HepG2 (cell line): ENCODE measurements around the gene IBTK. TPM values are rescaled to one million over a fixed set of nuclear protein-coding genes. Genes with fewer than 3 reads are reported as not detected.
A peak's percentile ranks its signal among the peaks of the same experiment; 100 is the strongest.
"Not testable (repeated sequence)": the region's sequence is repeated elsewhere in the genome, so short reads cannot be mapped to it uniquely, and the experiment has no call there.

Experiments
- ATAC-seq: fragments of 200-7000 bp; cut with Tn5 transposase; 3 replicates; pipeline ENCODE4 v1.9.1; 2020; ENCODE audit warnings: mild to moderate bottlenecking, moderate library complexity
- BruUV-seq: library from RNA; stranded (reverse); fragments of 400-500 nt; replicated peaks from 2 replicates; lab custom pipeline; 2021; lab: Mats Ljungman, UMichigan
- CTCF ChIA-PET: fragments of 300-600 bp; formaldehyde crosslinking; extraction: SDS; loops from one replicate; lab custom pipeline; 2021; ENCODE audit warnings: low total read pairs, inconsistent platforms, low intra/inter-chr PET ratio; lab: Yijun Ruan, JAX
- POLR2A ChIA-PET: fragments of 350-600 bp; sonication (Branson Sonifier 250); formaldehyde crosslinking; loops from one replicate; lab custom pipeline; 2020; ENCODE audit warnings: antibody characterized with exemption, inconsistent platforms; lab: Yijun Ruan, JAX
- DNase-seq: peaks from one replicate; pipeline ENCODE4 v3.0.0-alpha.2; 2015; ENCODE audit warnings: low spot score
- FAIRE-seq: peaks from 3 replicates; lab custom pipeline; 2011; peaks lifted over from hg19 to GRCh38; lab: Jason Lieb, UNC
- H2AFZ ChIP-seq: one replicate; pipeline ENCODE4 v1.6.1; 2011; ENCODE audit warnings: low read length, inconsistent platforms
- H3K27ac ChIP-seq: fragments of 300-600 bp; 3 replicates; pipeline ENCODE4 v1.8.0; 2011; ENCODE audit warnings: mixed run types, mild to moderate bottlenecking, mixed read lengths, low read length, inconsistent platforms; ENCODE audit not compliant: insufficient read depth; ENCODE audit errors: extremely low read length
- H3K27me3 ChIP-seq, 2 experiments: fragments of 200-600 bp in 1 of 2; 2 replicates in 1 of 2; 3 replicates in 1 of 2; pipeline versions ENCODE4 v1.6.0 to v1.8.0; 2011; ENCODE audit warnings: low read length in 2 of 2, mild to moderate bottlenecking in 2 of 2, moderate library complexity in 2 of 2, inconsistent platforms in 1 of 2; ENCODE audit not compliant: insufficient read depth in 2 of 2, control insufficient read depth in 1 of 2
- H3K36me3 ChIP-seq, 2 experiments: fragments of 200-600 bp in 1 of 2; replicated peaks in 1 of 2; 2 replicates in 1 of 2; 3 replicates in 1 of 2; pipeline versions ENCODE4 v1.5.1 to v1.8.0; 2011; ENCODE audit warnings: low read length in 2 of 2, inconsistent platforms in 1 of 2; ENCODE audit not compliant: insufficient read depth in 2 of 2, control insufficient read depth in 1 of 2
- H3K4me1 ChIP-seq: 2 replicates; pipeline ENCODE4 v1.5.1; 2012; ENCODE audit warnings: low read length, inconsistent platforms; ENCODE audit not compliant: insufficient read depth
- H3K4me2 ChIP-seq: 2 replicates; pipeline ENCODE4 v1.6.0; 2011; ENCODE audit warnings: low read depth, low read length, inconsistent platforms
- H3K4me3 ChIP-seq, 3 experiments: fragments of 200-600 bp in 1 of 3; sonication (generic), shearing (Covaris generic) in 1 of 3; replicated peaks in 1 of 3; 2 replicates each; pipeline ENCODE4 v1.5.1; 2011 to 2016; ENCODE audit warnings: low read length in 3 of 3, inconsistent platforms in 2 of 3, low read depth in 2 of 3, mild to moderate bottlenecking in 2 of 3, control low read depth in 1 of 3, mixed read lengths in 1 of 3; ENCODE audit not compliant: insufficient read depth in 1 of 3
- H3K79me2 ChIP-seq: one replicate; pipeline ENCODE4 v1.6.1; 2011; ENCODE audit warnings: low read length, inconsistent platforms; ENCODE audit not compliant: insufficient read depth
- H3K9ac ChIP-seq: 2 replicates; pipeline ENCODE4 v1.6.0; 2011; ENCODE audit warnings: mild to moderate bottlenecking, low read depth, low read length, inconsistent platforms; ENCODE audit not compliant: insufficient read depth
- H3K9me3 ChIP-seq: 2 replicates; pipeline ENCODE4 v1.5.1; 2012; ENCODE audit warnings: mild to moderate bottlenecking, low read length
- H4K20me1 ChIP-seq: 2 replicates; pipeline ENCODE4 v1.6.0; 2011; ENCODE audit warnings: inconsistent platforms, mild to moderate bottlenecking, low read length, moderate library complexity; ENCODE audit not compliant: insufficient read depth
- AHR ChIP-seq: IDR thresholded peaks from 2 replicates; pipeline ENCODE4 v1.6.1; 2018; ENCODE audit warnings: missing genetic modification reagents, missing compliant biosample characterization
- FOXA1 ChIP-seq, 2 experiments: fragments of 450-650 bp in 1 of 2; sonication (generic) in 1 of 2; formaldehyde crosslinking in 1 of 2; IDR thresholded peaks; 2 replicates each; pipeline versions ENCODE4 v1.4.0 to v1.6.1; 2016 to 2020; ENCODE audit warnings: missing genetic modification reagents in 1 of 2
- NFAT5 ChIP-seq: sonication (generic); formaldehyde crosslinking; IDR thresholded peaks from 2 replicates; pipeline ENCODE4 v1.4.0; 2020; ENCODE audit warnings: missing genetic modification reagents
- PAF1 ChIP-seq: IDR thresholded peaks from 2 replicates; pipeline ENCODE4 v1.6.1; 2016; ENCODE audit warnings: missing genetic modification reagents, missing compliant biosample characterization
- STAT5B ChIP-seq: sonication (generic); formaldehyde crosslinking; IDR thresholded peaks from 2 replicates; pipeline ENCODE4 v1.4.0; 2020; ENCODE audit warnings: missing genetic modification reagents
- ZBTB2 ChIP-seq: sonication (generic); formaldehyde crosslinking; IDR thresholded peaks from 2 replicates; pipeline ENCODE4 v1.8.0; 2022; ENCODE audit warnings: low read depth, missing genetic modification reagents
- WGBS: methylation state at CpG from one replicate; pipeline ENCODE4 v1.1.6; 2017; ENCODE audit warnings: low lambda C conversion rate; 5-methylcytosine and 5-hydroxymethylcytosine counted together
- in situ Hi-C: cut with HindIII; loops from 2 replicates; pipeline ENCODE4 v1.10.0; 2017; ENCODE audit warnings: low pct_unique_long_range_greater_than_20kb; ENCODE audit not compliant: extremely low pct_ligation_motif_present
- intact Hi-C: fragments of 100-400 bp; cut with micrococcal nuclease; formaldehyde crosslinking; loops from one replicate; pipeline ENCODE4 v1.10.0; 2022; ENCODE audit not compliant: unreplicated experiment
- polyA plus RNA-seq, 8 experiments: library from polyadenylated mRNA; depleted of rRNA in 3 of 8; stranded (reverse) in 7 of 8; unstranded in 1 of 8; fragments of >200 nt; fragmentation: Illumina TruSeq in 4 of 8; extraction: Trizol in 4 of 8; gene quantifications; 2 replicates each; pipeline versions ENCODE4 v1.2.1 to v1.2.3, GENCODE V29; 2011 to 2016; ENCODE audit warnings: low read depth in 4 of 8, missing spikeins in 1 of 8, mixed read lengths in 1 of 8; ENCODE audit not compliant: insufficient read depth in 1 of 8
- total RNA-seq, 5 experiments: library from RNA; depleted of rRNA; stranded (reverse); fragments of >200 nt; fragmentation: Illumina TruSeq; extraction: Trizol; gene quantifications; 2 replicates each; pipeline ENCODE4 v1.2.3, GENCODE V29; 2016; ENCODE audit warnings: low read depth in 1 of 5
- TF ChIP-seq, protein P1 (sequence below): IDR thresholded peaks from 2 replicates; pipeline ENCODE4 v1.6.1; 2018; ENCODE audit warnings: missing genetic modification reagents, mild to moderate bottlenecking, missing compliant biosample characterization

IBTK gene
- total and polyA plus RNA-seq, 2 of the 13 experiments (the other 11 are each of a cell fraction or from before 2014, with no cell fraction given): 23.8 to 60.0 TPM

DNA sequence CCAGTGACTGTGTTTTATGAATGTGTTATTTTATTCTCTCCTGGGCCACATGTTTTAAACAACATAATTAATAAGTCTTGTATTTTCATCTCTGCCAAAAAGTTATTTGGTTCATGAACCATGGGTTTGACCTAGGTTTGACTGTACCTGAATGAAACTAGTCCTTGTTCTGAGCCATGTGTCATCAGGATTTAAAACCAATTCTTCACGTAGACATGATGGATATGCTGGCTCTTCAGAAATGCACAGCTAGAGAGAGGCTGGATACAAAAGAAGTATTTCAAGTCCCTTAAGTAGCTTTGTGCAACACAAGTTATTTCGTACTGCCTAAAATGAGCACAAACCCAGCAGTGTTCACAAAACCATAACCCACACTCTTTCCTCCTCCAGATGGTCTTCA lies 116.1 kb downstream of the IBTK start (continued):
- TF ChIP-seq, protein P1, sequence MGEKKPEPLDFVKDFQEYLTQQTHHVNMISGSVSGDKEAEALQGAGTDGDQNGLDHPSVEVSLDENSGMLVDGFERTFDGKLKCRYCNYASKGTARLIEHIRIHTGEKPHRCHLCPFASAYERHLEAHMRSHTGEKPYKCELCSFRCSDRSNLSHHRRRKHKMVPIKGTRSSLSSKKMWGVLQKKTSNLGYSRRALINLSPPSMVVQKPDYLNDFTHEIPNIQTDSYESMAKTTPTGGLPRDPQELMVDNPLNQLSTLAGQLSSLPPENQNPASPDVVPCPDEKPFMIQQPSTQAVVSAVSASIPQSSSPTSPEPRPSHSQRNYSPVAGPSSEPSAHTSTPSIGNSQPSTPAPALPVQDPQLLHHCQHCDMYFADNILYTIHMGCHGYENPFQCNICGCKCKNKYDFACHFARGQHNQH: no peak
- TF ChIP-seq PAF1 (CRISPR knock-in tag) (no peak), NFAT5 (CRISPR knock-in tag) (no peak), AHR (CRISPR knock-in tag) (no peak)

DNA sequence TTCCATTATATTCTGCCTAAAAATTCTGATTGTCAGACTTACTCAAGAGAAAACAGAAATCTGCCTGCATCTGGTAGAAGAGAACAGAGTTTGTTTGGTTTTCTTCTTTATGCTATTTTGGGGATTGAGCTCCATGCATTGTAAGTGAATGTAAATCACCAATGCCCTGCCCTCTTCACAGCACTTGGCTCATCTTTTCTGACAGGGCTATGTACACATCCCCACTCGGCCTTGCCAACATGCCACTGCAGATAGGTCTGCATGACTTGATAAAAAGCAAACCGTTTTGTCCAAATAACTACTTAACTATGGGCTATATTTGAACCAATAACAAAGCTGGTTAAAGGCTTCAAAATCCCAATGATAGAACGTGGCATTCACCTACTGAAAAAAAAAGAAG lies 117.7 kb downstream of the IBTK start:
- FAIRE-seq: no peak

GRCh38 chr6:82128973-82129372 lies 118.6 kb downstream of the IBTK start:
- H3K9me3 ChIP-seq, DNase-seq, H3K4me3 ChIP-seq, H3K9ac ChIP-seq, intact Hi-C loops, H2AFZ ChIP-seq, H3K27me3 ChIP-seq, H3K79me2 ChIP-seq, CTCF ChIA-PET, H3K4me1 ChIP-seq, in situ Hi-C loops, ATAC-seq, H4K20me1 ChIP-seq, POLR2A ChIA-PET, FAIRE-seq, H3K27ac ChIP-seq, H3K36me3 ChIP-seq, H3K4me2 ChIP-seq, BruUV-seq: not testable (repeated sequence)
- WGBS: 67% methylated on average over 9 of the region's 9 CpGs

More for the DNA sequence above, 117.7 kb downstream of the IBTK start:
- no peaks in the 10 kb centered on the region for H4K20me1 ChIP-seq
- peak; percentile 10 for DNase-seq
- POLR2A ChIA-PET: no interaction called here
- ATAC-seq: no peak
- H3K36me3 ChIP-seq: no peaks in the 10 kb centered on the region
- H3K9me3 ChIP-seq: no peaks in the 10 kb centered on the region
- TF ChIP-seq FOXA1 (IDR thresholded peaks at IDR 0.05) (no peak), FOXA1 (CRISPR knock-in tag; IDR thresholded peaks at IDR 0.05) (peak; percentile 63), STAT5B (no peak), ZBTB2 (CRISPR knock-in tag) (no peak)
- no peak overlapping the region for H3K4me3 ChIP-seq
- intact Hi-C loops: no loop called here
- H3K9ac ChIP-seq: no peak overlapping the region
- no peaks in the 10 kb centered on the region for H3K79me2 ChIP-seq
- WGBS: 6% methylated on average over 3 of the region's 3 CpGs
- 0 out of 2 replicates have a peak, but pooled peaks cover 5% of the 10 kb centered on the region for H3K4me1 ChIP-seq
- in situ Hi-C loops: no loop called here
- H3K4me2 ChIP-seq: no peak overlapping the region
- H2AFZ ChIP-seq: no peak overlapping the region
- CTCF ChIA-PET: no interaction called here
- no TSS peak for BruUV-seq
- H3K27me3 ChIP-seq: no peaks in the 10 kb centered on the region
- H3K27ac ChIP-seq: no peak overlapping the region
